Testis (tissue), 3 donors: ENCODE data around the gene ATP6V0D1. TPM values are rescaled to one million over a fixed set of nuclear protein-coding genes. Genes with fewer than 3 reads are reported as not detected.

Experiments
- DNase-seq: peaks from one replicate; pipeline ENCODE4 v3.0.0-alpha.2; 2019
- H3K27ac ChIP-seq, 2 donors: fragments of 200-600 bp; sonication (generic); one replicate each; pipeline ENCODE4 v1.5.1; 2019
- H3K27me3 ChIP-seq: fragments of 200-600 bp; sonication (generic); one replicate; pipeline ENCODE4 v1.5.1; 2019
- H3K36me3 ChIP-seq: fragments of 200-600 bp; sonication (generic); one replicate; pipeline ENCODE4 v1.5.1; 2017; ENCODE audit warnings: low read depth; ENCODE audit errors: missing control alignments
- H3K4me1 ChIP-seq: fragments of 200-600 bp; sonication (generic); one replicate; pipeline ENCODE4 v1.5.1; 2019
- H3K4me3 ChIP-seq, 2 donors: fragments of 200-600 bp; sonication (generic); one replicate each; pipeline ENCODE4 v1.5.1; 2017 to 2019
- H3K9me3 ChIP-seq: fragments of 200-600 bp; sonication (generic); one replicate; pipeline ENCODE4 v1.5.1; 2017
- CTCF ChIP-seq, 3 experiments: fragments of 450-650 bp in 2 of 3; fragments of 200-600 bp in 1 of 3; sonication (generic) in 1 of 3; IDR thresholded peaks; one replicate each; pipeline ENCODE4 v1.5.1; 2016 to 2019; ENCODE audit warnings: antibody characterized with exemption in 3 of 3, mild to moderate bottlenecking in 2 of 3, moderate library complexity in 1 of 3
- POLR2A ChIP-seq: fragments of 450-650 bp; IDR thresholded peaks from one replicate; pipeline ENCODE4 v1.6.1; 2017; ENCODE audit warnings: antibody characterized with exemption, mild to moderate bottlenecking, moderate library complexity
- WGBS, 2 donors: methylation state at CpG; one replicate each; pipeline ENCODE4 v1.1.5; 2018; 5-methylcytosine and 5-hydroxymethylcytosine counted together
- intact Hi-C: fragments of 100-400 bp; cut with DNase I; formaldehyde crosslinking; loops from one replicate; pipeline ENCODE4 v1.15.1; 2023; ENCODE audit warnings: low total_unique reads
- polyA plus RNA-seq: library from polyadenylated mRNA; stranded (reverse); fragments of 350-450 nt; fragmentation: Illumina TruSeq; extraction: RNeasy Lipid Tissue Mini Kit (QIAGEN cat#74804); gene quantifications from one replicate; pipeline ENCODE4 v1.2.3, GENCODE V29; 2014; ENCODE audit warnings: low read depth, low replicate concordance; ENCODE audit not compliant: insufficient read depth
- total RNA-seq, 2 donors: library from RNA; depleted of rRNA; stranded (reverse); fragments of >200 nt; gene quantifications; one replicate each; pipeline ENCODE4 v1.2.3, GENCODE V29; 2016

The ATP6V0D1 gene
- total and polyA plus RNA-seq, 3 donors from 2014 or later, result 95.0 to 165 (median 135) TPM

- H3K27ac ChIP-seq, result no peak overlapping the region
- intact Hi-C loops, result no loop called here
Observed at GRCh38 chr16:67407176-67407787, 73.7 kb downstream of the ATP6V0D1 start.

DNA sequence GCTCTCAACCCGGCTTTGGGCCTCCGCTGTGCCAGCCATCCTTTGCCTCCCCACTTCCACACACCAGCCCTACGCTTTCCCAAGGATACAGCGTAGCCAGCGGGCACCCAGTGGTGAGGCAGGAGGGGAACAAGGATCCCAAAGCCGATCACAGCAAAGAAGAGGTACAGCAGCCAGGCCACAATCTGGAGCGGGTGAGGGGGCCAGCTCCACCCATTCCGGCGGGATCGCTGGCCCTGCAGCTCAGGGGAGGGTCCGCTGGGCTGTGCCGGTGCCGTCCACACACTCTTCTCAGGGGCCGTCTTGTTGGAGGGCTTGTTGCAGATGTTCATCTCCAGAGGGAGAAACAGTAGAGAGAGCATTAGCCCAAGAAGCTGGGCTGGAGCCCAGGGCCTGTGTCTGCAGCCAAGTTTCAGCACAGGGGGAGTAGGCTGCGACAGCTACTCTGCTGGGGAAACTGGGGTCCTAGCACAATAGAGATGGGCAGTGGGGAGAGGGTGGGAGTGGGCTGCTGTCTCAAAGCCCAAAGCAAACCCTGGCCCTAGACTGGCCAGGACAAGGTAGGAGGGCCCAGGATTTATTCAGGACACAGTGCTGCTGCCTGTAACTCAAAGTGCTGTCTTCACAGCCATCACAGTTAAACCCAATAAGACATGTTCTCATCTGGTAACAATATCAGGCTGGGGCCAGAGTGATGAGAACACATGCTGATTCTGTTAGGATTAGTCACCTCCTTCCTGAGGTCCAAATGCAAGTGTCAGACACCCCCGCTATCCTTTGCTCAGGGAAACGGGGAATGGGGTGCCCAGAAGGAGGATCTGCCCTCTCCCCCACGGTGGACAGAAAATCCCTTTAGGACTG lies 74.6 kb downstream of the ATP6V0D1 start:
- Histone ChIP-seq H3K36me3 (no peaks in the 10 kb centered on the region), H3K27me3 (no peaks in the 10 kb centered on the region), H3K27ac (peak overlapping the region in 1 of 2 donors; percentile 13), H3K9me3 (no peaks in the 10 kb centered on the region), H3K4me3 (no peak overlapping the region), H3K4me1 (peaks cover 6% of the 10 kb centered on the region)
- WGBS, 2 donors, result 65 to 66% methylated on average over 15 to 18 of the region's 18 CpGs
- TF ChIP-seq POLR2A (no peak), CTCF (IDR thresholded peaks at IDR 0.05) (no peak)
- no peak for DNase-seq
- intact Hi-C loops, result no loop called here

More at GRCh38 chr16:67407176-67407787, 73.7 kb downstream of the ATP6V0D1 start:
- Histone ChIP-seq H3K36me3 (no peaks in the 10 kb centered on the region), H3K4me3 (no peak overlapping the region), H3K4me1 (peaks cover 6% of the 10 kb centered on the region), H3K9me3 (no peaks in the 10 kb centered on the region), H3K27me3 (no peaks in the 10 kb centered on the region)
- no peak for DNase-seq
- WGBS, 2 donors, result 89 to 92% methylated on average over 7 of the region's 7 CpGs
- TF ChIP-seq POLR2A (no peak), CTCF (IDR thresholded peaks at IDR 0.05) (no peak)

DNA sequence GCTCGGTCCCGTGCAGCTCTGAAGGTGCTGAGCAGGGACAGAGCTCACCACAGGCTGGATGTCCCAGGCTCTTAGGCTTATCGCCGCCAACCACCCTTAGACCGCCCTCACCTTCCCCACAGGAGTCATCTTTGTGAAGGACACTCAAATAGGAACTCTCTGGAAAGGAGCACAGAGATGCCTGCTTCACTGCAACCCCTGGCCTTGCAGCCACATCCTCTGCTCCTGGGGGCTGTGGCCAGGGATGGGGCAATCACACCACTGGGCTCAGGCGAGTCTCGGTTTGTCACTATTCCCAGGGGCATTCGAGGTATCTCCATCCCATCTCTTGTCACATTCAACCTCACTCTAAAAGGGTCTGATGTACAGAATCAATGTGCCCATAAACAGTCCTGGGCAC lies 75.6 kb downstream of the ATP6V0D1 start:
- Histone ChIP-seq H3K9me3 (no peaks in the 10 kb centered on the region), H3K4me1 (peaks cover 6% of the 10 kb centered on the region), H3K27me3 (no peaks in the 10 kb centered on the region), H3K27ac (no peak overlapping the region), H3K36me3 (no peaks in the 10 kb centered on the region), H3K4me3 (no peak overlapping the region)
- intact Hi-C loops, result no loop called here
- 95 to 97% methylated on average over 8 of the region's 8 CpGs for WGBS, 2 donors
- TF ChIP-seq POLR2A, result no peak
- no peak for TF ChIP-seq CTCF (IDR thresholded peaks at IDR 0.05)
- no peak for DNase-seq

- Histone ChIP-seq H3K4me3 (no peak overlapping the region), H3K27ac (no peak overlapping the region), H3K9me3 (no peaks in the 10 kb centered on the region), H3K27me3 (no peaks in the 10 kb centered on the region), H3K36me3 (no peaks in the 10 kb centered on the region), H3K4me1 (peaks cover 6% of the 10 kb centered on the region)
- DNase-seq, result no peak
- 97 to 100% methylated on average over 5 of the region's 5 CpGs for WGBS, 2 donors
- intact Hi-C loops, result no loop called here
- TF ChIP-seq CTCF (IDR thresholded peaks at IDR 0.05) (no peak), POLR2A (no peak)
Observed at GRCh38 chr16:67404740-67405226, 76.2 kb downstream of the ATP6V0D1 start.
